Measurements from ENCODE around the gene BZW2.

The BZW2 gene

GRCh38 chr7:16668049-16668858 is 22.3 kb downstream of the BZW2 start:
- Histone ChIP-seq H2AK5ac (ENCODE audit: low read length, severe bottlenecking) (no peak overlapping the region), H3K9ac (ENCODE audit: low read length) (peak overlapping the region; percentile 90), H3K18ac (ENCODE audit: low read depth in 1 of 2, low read length in 2 of 2) (no peak overlapping the region), H4K8ac (ENCODE audit: low read length) (no peak overlapping the region), H3K14ac (ENCODE audit: low read length in 2 of 2) (no peak overlapping the region), H3K4me2 (ENCODE audit: low read length, poor library complexity, severe bottlenecking) (no peak overlapping the region), H3K4me3 (ENCODE audit: insufficient read depth in 1 of 2, low read depth in 1 of 2, low read length in 2 of 2) (peak overlapping the region in 1 of 2 experiments; percentile 54), H4K91ac (ENCODE audit: low read length) (no peak overlapping the region), H2BK5ac (ENCODE audit: low read depth, low read length, poor library complexity, severe bottlenecking) (no peak overlapping the region), H3K4me1 (ENCODE audit: control insufficient read depth, insufficient read depth, low read depth, low read length) (peaks cover 5% of the 10 kb centered on the region), H3K36me3 (ENCODE audit: control insufficient read depth in 1 of 2, insufficient read depth in 2 of 2, low read depth in 1 of 2, low read length in 2 of 2) (peaks cover 8 to 17% of the 10 kb centered on the region in 2 experiments), H3K23ac (ENCODE audit: low read length in 2 of 2) (no peak overlapping the region), H2BK15ac (ENCODE audit: low read depth, poor library complexity, severe bottlenecking) (no peak overlapping the region), H3K27me3 (ENCODE audit: control insufficient read depth in 1 of 2, insufficient read depth in 1 of 2, low read length in 2 of 2) (no peaks in the 10 kb centered on the region), H2BK12ac (ENCODE audit: low read length in 2 of 2) (no peak overlapping the region), H3K79me1 (replicated peaks; ENCODE audit: low read length, poor library complexity, severe bottlenecking) (peaks cover 11% of the 10 kb centered on the region), H3K27ac (ENCODE audit: low read length, poor library complexity, severe bottlenecking) (peak overlapping the region; percentile 71), H2AFZ (ENCODE audit: low read depth, low read length) (no peak overlapping the region), H3K4ac (ENCODE audit: low read depth in 1 of 2, low read length in 2 of 2) (no peak overlapping the region), H2BK120ac (ENCODE audit: low read depth, low read length) (no peak overlapping the region), H3K9me3 (ENCODE audit: control insufficient read depth, low read length) (no peaks in the 10 kb centered on the region)
- DNase-seq, result peak; percentile 100
- 17% methylated on average over 9 of the region's 11 CpGs for WGBS

DNA sequence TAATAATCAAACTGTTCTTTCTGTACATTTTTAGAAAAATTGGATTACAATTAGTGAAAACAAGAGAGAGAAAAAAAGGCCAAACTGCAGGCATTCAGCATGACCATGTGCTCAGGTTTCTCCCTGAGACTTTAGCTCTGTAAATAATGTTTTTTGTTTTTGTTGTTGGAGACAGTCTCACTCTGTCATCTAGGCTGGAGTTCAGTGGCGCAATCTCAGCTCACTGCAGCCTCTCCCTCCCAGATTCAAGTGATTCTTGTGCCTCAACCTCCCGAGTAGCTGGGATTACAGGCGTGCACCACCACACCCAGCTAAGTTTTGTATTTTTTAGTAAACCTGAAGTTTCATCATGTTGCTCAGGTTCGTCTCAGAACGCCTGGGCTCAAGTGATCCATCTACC is 23.0 kb downstream of the BZW2 start:
- no peak overlapping the region for H2AFZ ChIP-seq (ENCODE audit: low read depth, low read length)
- H3K4ac ChIP-seq (ENCODE audit: low read depth in 1 of 2, low read length in 2 of 2), result no peak overlapping the region
- H3K4me1 ChIP-seq (ENCODE audit: control insufficient read depth, insufficient read depth, low read depth, low read length), result peaks cover 5% of the 10 kb centered on the region
- no peak overlapping the region for H2BK5ac ChIP-seq (ENCODE audit: low read depth, low read length, poor library complexity, severe bottlenecking)
- H4K91ac ChIP-seq (ENCODE audit: low read length), result peak overlapping the region; percentile 27
- no peak overlapping the region for H3K14ac ChIP-seq (ENCODE audit: low read length in 2 of 2)
- no peak overlapping the region for H2BK120ac ChIP-seq (ENCODE audit: low read depth, low read length)
- H3K4me3 ChIP-seq (ENCODE audit: insufficient read depth in 1 of 2, low read depth in 1 of 2, low read length in 2 of 2), result peak overlapping the region in 1 of 2 experiments; percentile 54
- no peaks in the 10 kb centered on the region for H3K9me3 ChIP-seq (ENCODE audit: control insufficient read depth, low read length)
- no peaks in the 10 kb centered on the region for H3K27me3 ChIP-seq (ENCODE audit: control insufficient read depth in 1 of 2, insufficient read depth in 1 of 2, low read length in 2 of 2)
- H4K8ac ChIP-seq (ENCODE audit: low read length), result no peak overlapping the region
- H2BK12ac ChIP-seq (ENCODE audit: low read length in 2 of 2), result no peak overlapping the region
- peaks cover 11% of the 10 kb centered on the region for H3K79me1 ChIP-seq (replicated peaks; ENCODE audit: low read length, poor library complexity, severe bottlenecking)
- H3K18ac ChIP-seq (ENCODE audit: low read depth in 1 of 2, low read length in 2 of 2), result no peak overlapping the region
- peak overlapping the region; percentile 26 for H2BK15ac ChIP-seq (ENCODE audit: low read depth, poor library complexity, severe bottlenecking)
- H3K9ac ChIP-seq (ENCODE audit: low read length), result peak overlapping the region; percentile 90
- no peak overlapping the region for H3K4me2 ChIP-seq (ENCODE audit: low read length, poor library complexity, severe bottlenecking)
- no peak overlapping the region for H2AK5ac ChIP-seq (ENCODE audit: low read length, severe bottlenecking)
- DNase-seq, result peak; percentile 73
- H3K27ac ChIP-seq (ENCODE audit: low read length, poor library complexity, severe bottlenecking), result no peak overlapping the region
- WGBS, result 89% methylated on average over 5 of the region's 5 CpGs
- peaks cover 8 to 17% of the 10 kb centered on the region in 2 experiments for H3K36me3 ChIP-seq (ENCODE audit: control insufficient read depth in 1 of 2, insufficient read depth in 2 of 2, low read depth in 1 of 2, low read length in 2 of 2)
- H3K23ac ChIP-seq (ENCODE audit: low read length in 2 of 2), result no peak overlapping the region

DNA sequence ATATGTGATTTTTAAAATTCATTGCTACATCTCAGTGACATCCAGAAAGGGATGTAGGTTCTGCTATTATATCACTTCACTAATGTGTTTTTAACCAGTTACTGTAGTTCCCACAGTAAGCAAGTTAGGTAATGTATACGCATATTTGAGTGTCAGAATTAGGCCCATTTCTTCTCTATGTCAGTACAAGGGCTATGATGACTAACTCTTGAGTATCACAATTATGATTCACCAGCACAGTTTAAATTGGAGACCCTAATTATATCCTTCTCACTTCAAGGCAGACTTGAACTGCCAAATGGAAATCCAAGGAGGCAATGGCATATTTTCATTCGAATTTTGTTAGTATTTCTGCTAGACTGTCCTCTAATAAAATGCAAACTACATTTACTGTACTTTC is 23.6 kb downstream of the BZW2 start:
- DNase-seq, result peak; percentile 71
- no peak overlapping the region for H3K14ac ChIP-seq (ENCODE audit: low read length in 2 of 2)
- H4K8ac ChIP-seq (ENCODE audit: low read length), result no peak overlapping the region
- H2AK5ac ChIP-seq (ENCODE audit: low read length, severe bottlenecking), result no peak overlapping the region
- H2BK15ac ChIP-seq (ENCODE audit: low read depth, poor library complexity, severe bottlenecking), result no peak overlapping the region
- H3K9me3 ChIP-seq (ENCODE audit: control insufficient read depth, low read length), result no peaks in the 10 kb centered on the region
- H2BK5ac ChIP-seq (ENCODE audit: low read depth, low read length, poor library complexity, severe bottlenecking), result no peak overlapping the region
- H3K18ac ChIP-seq (ENCODE audit: low read depth in 1 of 2, low read length in 2 of 2), result no peak overlapping the region
- no peak overlapping the region for H3K23ac ChIP-seq (ENCODE audit: low read length in 2 of 2)
- no peak overlapping the region for H4K91ac ChIP-seq (ENCODE audit: low read length)
- peak overlapping the region; percentile 90 for H3K9ac ChIP-seq (ENCODE audit: low read length)
- H3K4ac ChIP-seq (ENCODE audit: low read depth in 1 of 2, low read length in 2 of 2), result no peak overlapping the region
- H3K4me3 ChIP-seq (ENCODE audit: insufficient read depth in 1 of 2, low read depth in 1 of 2, low read length in 2 of 2), result peak overlapping the region in 1 of 2 experiments; percentile 48
- peaks cover 5% of the 10 kb centered on the region for H3K4me1 ChIP-seq (ENCODE audit: control insufficient read depth, insufficient read depth, low read depth, low read length)
- no peak overlapping the region for H2AFZ ChIP-seq (ENCODE audit: low read depth, low read length)
- no peak overlapping the region for H2BK12ac ChIP-seq (ENCODE audit: low read length in 2 of 2)
- H2BK120ac ChIP-seq (ENCODE audit: low read depth, low read length), result no peak overlapping the region
- H3K4me2 ChIP-seq (ENCODE audit: low read length, poor library complexity, severe bottlenecking), result no peak overlapping the region
- no peak overlapping the region for H3K27ac ChIP-seq (ENCODE audit: low read length, poor library complexity, severe bottlenecking)
- WGBS, result 79% methylated on average over 2 of the region's 2 CpGs
- peaks cover 10% of the 10 kb centered on the region for H3K79me1 ChIP-seq (replicated peaks; ENCODE audit: low read length, poor library complexity, severe bottlenecking)
- peaks cover 8 to 19% of the 10 kb centered on the region in 2 experiments for H3K36me3 ChIP-seq (ENCODE audit: control insufficient read depth in 1 of 2, insufficient read depth in 2 of 2, low read depth in 1 of 2, low read length in 2 of 2)
- H3K27me3 ChIP-seq (ENCODE audit: control insufficient read depth in 1 of 2, insufficient read depth in 1 of 2, low read length in 2 of 2), result no peaks in the 10 kb centered on the region

GRCh38 chr7:16670021-16670420 is 24.0 kb downstream of the BZW2 start:
- no peak overlapping the region for H3K18ac ChIP-seq (ENCODE audit: low read depth in 1 of 2, low read length in 2 of 2)
- no peak overlapping the region for H4K91ac ChIP-seq (ENCODE audit: low read length)
- H3K4me3 ChIP-seq (ENCODE audit: insufficient read depth in 1 of 2, low read depth in 1 of 2, low read length in 2 of 2), result peak overlapping the region in 1 of 2 experiments; percentile 48
- H3K9ac ChIP-seq (ENCODE audit: low read length), result peak overlapping the region; percentile 90
- no peaks in the 10 kb centered on the region for H3K27me3 ChIP-seq (ENCODE audit: control insufficient read depth in 1 of 2, insufficient read depth in 1 of 2, low read length in 2 of 2)
- H3K27ac ChIP-seq (ENCODE audit: low read length, poor library complexity, severe bottlenecking), result no peak overlapping the region
- H2AK5ac ChIP-seq (ENCODE audit: low read length, severe bottlenecking), result no peak overlapping the region
- no peaks in the 10 kb centered on the region for H3K9me3 ChIP-seq (ENCODE audit: control insufficient read depth, low read length)
- H3K36me3 ChIP-seq (ENCODE audit: control insufficient read depth in 1 of 2, insufficient read depth in 2 of 2, low read depth in 1 of 2, low read length in 2 of 2), result peaks cover 8 to 21% of the 10 kb centered on the region in 2 experiments
- no peak overlapping the region for H4K8ac ChIP-seq (ENCODE audit: low read length)
- peaks cover 5% of the 10 kb centered on the region for H3K4me1 ChIP-seq (ENCODE audit: control insufficient read depth, insufficient read depth, low read depth, low read length)
- H3K4ac ChIP-seq (ENCODE audit: low read depth in 1 of 2, low read length in 2 of 2), result no peak overlapping the region
- no peak overlapping the region for H2BK15ac ChIP-seq (ENCODE audit: low read depth, poor library complexity, severe bottlenecking)
- no peak overlapping the region for H2BK120ac ChIP-seq (ENCODE audit: low read depth, low read length)
- no peak overlapping the region for H3K4me2 ChIP-seq (ENCODE audit: low read length, poor library complexity, severe bottlenecking)
- no peak overlapping the region for H2AFZ ChIP-seq (ENCODE audit: low read depth, low read length)
- 63% methylated on average over 1 of the region's 1 CpG for WGBS
- peak; percentile 49 for DNase-seq
- H2BK5ac ChIP-seq (ENCODE audit: low read depth, low read length, poor library complexity, severe bottlenecking), result no peak overlapping the region
- H2BK12ac ChIP-seq (ENCODE audit: low read length in 2 of 2), result no peak overlapping the region
- no peak overlapping the region for H3K14ac ChIP-seq (ENCODE audit: low read length in 2 of 2)
- peaks cover 10% of the 10 kb centered on the region for H3K79me1 ChIP-seq (replicated peaks; ENCODE audit: low read length, poor library complexity, severe bottlenecking)
- H3K23ac ChIP-seq (ENCODE audit: low read length in 2 of 2), result no peak overlapping the region

Measured in mesenchymal stem cell (in vitro differentiated cells and primary cell).